CD4-positive, alpha-beta T cell treated with Interleukin-6 for 4 hours (primary cell): ENCODE data around the gene RGS3.

Experiments used
- DNase-seq: peaks from one replicate; pipeline ENCODE4 v3.0.0-alpha.2; 2020; ENCODE audit warnings: mixed read lengths

Gene RGS3

DNA sequence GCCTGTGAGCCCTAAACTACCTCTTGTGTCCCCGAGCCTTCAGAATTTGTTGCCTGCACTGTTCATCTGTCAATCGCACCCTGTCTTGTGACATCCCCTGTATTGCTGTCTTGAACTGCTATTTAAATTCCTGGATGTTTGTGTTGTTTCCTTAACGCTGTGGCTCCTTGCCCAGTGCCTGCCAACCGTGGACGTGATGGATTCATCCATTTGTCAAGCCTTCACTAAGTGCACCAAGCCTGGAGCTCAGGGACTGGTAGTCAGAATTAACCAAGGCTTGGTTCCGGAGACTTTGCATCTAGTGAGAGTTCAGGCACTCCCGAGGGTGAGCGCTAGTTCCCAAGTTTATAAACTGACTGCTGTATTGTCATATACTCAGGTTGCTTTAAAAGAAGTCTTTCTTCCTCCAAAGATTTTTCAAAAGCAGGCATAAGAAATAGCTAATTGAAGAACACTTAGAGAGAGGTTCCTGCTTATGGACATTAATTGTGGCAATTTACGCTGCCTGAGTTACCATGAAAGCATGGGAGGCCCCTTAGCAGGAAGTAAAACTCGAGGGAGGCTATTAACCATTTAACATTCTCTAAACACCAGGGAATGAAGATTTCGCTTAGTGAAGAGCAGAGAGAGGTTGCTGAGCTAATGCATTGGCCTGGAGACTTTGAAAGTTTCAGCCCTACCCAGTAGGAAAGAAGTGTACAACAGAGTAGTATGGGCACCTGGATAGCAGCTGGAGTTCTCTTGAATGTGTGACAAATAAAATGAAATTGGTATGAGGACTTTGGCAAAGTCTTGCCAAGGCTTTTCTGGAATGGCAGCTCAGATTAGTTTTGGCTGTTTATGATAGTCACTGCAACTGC lies 29.0 kb downstream of the RGS3 start:
- no peak for DNase-seq

- no peak for DNase-seq
Measured at GRCh38 chr9:113493203-113493520, 29.6 kb downstream of the RGS3 start.

- no peak for DNase-seq
Measured at GRCh38 chr9:113495526-113495925, 32.0 kb downstream of the RGS3 start.

GRCh38 chr9:113497051-113497450 lies 33.5 kb downstream of the RGS3 start:
- DNase-seq = no peak

DNA sequence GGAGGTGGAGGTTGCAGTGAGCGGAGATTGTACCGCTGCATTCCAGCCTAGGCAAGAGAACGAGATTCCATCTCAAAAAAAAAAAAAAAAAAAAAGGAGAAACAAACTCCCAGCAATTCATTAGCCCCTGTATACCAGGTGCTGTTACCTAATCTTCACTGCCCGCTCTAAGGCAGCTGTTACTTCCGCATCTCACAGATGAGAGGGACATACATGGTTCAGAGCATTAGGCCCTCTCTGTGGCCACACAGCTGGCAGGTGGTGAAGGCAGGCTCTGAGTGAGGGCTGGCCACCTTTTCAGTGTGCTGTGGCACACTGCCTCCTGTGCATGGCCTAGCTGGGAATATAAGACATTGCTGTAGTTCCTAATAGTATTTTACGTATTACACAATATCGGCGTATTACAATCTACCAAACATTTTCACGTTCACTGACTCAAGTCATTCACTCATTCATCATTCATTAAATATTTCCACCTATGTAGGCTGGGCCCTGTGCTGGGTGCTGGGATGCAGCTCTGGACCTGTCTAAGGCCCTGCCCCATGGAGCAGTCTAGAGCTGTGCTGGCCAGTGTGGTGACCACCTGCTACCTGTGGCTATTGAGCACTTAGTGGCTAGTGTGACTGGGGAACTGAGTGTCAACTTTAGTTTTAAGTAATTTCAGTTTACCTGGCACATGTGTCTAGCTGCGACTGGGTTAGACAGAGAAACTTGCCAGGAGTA lies 35.8 kb downstream of the RGS3 start:
- no peak for DNase-seq

DNA sequence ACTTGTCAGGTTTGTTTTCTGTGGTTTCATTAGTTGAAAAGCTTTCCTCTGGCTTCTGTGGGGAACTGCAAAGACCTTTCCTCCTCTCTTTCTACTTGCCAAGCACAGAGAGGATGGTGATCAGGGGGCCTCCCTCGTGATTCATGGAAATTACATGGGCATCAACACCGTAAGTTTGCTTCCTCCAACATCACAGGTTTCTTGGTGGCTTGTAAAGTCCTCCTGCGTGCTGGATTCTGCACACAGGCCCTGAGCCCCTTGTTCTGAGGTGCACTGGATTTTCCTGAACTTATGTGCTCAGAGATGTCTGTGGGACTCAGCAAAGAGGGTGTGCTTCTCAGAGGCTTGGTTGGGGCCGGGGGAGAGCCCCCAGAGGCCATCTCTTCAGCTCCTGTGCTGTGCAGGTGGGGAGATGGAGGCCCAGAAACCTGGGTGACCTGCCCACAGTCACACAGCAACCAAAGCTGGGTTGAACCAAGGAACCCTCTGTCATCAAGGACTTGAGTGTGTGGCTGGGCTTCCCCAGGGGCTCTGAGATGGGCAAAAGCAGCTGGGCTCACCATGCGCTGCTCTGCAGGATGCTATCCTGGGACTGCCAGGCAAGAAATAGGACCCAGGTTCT lies 36.5 kb downstream of the RGS3 start:
- DNase-seq = no peak

DNA sequence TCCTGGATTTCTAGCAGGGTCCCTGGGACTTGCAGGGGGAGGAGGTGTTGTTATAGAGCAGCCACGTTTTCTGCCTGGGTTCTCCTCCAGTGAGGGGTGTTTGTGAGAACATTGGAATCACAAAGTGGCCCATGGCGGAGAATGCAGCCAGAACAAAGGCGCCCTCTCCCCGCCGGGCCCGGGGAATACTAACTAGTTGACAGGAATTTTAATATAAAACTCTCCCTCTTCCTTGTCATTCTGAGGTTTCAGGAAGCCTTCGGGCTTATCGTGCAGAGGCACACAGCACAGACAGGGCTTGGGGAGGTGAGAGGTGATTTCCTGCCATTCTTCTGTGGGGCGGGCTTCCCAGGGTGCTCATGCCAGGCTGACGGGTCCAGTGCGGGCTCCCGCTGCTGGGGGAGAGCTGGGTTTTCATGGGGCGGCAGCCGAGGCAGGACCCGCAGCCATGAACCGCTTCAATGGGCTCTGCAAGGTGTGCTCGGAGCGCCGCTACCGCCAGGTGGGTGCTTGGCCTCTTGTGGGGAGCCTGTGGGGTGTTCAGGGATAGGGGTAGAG lies 37.7 kb downstream of the RGS3 start:
- no peak for DNase-seq

DNA sequence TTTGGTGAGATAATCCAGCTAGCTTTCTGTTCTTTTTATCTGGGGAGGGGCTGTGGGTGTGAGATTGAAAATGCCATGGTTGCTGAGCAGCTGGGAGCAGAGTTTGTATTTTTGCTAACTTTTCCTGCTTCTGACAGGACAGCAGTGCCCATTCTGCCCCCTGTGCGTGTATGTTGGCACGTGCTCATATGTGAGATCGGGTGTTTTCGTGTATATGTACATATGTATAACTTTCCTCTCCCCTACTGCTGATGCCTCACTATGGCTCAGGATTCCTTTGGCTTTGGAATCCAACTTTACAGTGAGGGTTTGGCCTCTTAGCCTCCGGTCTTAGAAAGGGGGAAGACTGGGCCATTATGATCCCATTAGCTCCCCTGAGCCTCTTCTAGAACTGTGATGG lies 38.3 kb downstream of the RGS3 start:
- no peak for DNase-seq

- DNase-seq = no peak
Measured at GRCh38 chr9:113502427-113503034, 39.0 kb downstream of the RGS3 start.

DNA sequence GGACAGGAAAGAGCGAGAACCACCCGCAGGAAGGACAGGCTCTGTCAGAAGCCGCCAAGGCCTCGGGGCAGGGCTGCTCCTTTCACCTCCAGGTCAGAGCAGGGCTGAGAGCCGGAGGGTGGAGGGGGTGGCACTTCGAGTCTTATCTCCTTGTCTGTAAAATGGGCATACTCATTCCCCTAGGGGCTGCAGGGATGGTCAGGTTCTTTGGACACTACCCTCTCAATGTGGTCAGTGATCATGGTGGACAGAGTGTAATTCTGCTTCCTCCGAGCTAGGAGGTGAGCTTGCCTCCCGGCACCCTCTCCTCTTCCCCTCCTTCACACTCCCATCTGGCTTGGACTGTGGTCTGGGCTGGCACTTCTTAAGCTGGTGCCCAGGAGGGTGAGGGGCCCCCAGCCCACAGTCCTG lies 39.6 kb downstream of the RGS3 start:
- no peak for DNase-seq

- DNase-seq = no peak
Measured at GRCh38 chr9:113503613-113504211, 40.2 kb downstream of the RGS3 start.

DNA sequence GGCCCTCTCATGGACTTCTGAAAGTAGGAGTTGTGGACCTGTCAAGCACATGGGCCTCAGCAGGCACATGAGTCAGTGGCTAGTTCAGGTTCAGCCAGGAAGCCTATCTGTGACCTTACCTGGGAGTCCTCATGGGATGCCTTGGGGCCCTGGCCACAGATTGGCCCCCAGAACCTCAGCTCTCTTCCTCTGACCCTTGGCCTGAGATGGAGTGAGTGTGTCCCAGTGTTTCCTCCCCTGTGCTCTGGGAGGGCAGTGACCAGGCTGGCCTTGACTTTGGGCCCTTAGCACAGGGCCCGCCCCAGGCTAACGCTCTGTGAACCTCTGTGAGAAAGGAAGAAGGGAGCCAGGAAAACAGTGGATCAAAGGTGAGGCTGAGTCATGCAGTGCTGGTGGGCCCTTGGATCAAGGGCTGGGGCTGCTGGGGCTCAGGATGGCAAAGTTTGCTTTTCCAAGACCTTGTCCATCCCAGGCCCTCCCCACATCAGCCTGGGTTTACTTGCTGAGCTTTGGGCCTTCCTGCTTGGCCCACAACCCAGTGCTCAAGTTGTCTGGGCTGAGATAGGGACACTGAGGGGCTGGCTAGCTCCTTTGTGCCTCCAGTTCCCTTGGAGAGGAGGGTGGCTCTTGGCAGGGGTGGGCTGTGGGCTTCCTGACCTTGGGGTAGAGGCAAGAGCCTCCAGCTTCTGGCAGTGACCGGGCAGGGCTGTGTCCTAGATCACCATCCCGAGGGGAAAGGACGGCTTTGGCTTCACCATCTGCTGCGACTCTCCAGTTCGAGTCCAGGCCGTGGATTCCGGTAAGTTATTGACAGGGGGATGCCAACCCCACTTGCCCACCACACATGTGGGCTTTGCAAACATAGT lies 41.4 kb downstream of the RGS3 start:
- DNase-seq = no peak

- DNase-seq = no peak
Measured at GRCh38 chr9:113506090-113506589, 42.6 kb downstream of the RGS3 start.

- no peak for DNase-seq
Measured at GRCh38 chr9:113507256-113507655, 43.7 kb downstream of the RGS3 start.

- no peak for DNase-seq
Measured at GRCh38 chr9:113508111-113508749, 44.7 kb downstream of the RGS3 start.

DNA sequence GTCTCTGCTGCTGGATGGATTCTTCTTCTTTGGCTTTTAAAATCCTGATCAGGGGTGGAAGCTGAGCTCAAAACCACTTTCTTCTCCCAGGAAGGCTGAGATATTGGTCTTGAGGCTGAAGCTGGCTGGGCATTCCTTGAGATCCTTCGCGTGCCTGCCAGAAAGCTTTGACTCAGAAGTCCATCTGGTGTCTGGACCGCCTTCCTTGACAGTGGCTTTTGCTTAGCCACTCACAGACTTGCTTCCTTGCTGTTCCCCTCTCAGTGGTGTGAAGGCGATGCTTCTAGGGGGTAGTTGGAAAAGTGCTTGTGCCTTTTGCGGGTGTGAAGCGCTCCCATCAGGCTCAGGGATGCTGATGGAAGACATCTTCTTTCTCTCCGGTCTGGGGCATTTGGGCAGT lies 45.9 kb downstream of the RGS3 start:
- DNase-seq = no peak

- DNase-seq = no peak
Measured at GRCh38 chr9:113511047-113511521, 47.6 kb downstream of the RGS3 start.

GRCh38 chr9:113511856-113512761 lies 48.6 kb downstream of the RGS3 start:
- peak; percentile 72 for DNase-seq

DNA sequence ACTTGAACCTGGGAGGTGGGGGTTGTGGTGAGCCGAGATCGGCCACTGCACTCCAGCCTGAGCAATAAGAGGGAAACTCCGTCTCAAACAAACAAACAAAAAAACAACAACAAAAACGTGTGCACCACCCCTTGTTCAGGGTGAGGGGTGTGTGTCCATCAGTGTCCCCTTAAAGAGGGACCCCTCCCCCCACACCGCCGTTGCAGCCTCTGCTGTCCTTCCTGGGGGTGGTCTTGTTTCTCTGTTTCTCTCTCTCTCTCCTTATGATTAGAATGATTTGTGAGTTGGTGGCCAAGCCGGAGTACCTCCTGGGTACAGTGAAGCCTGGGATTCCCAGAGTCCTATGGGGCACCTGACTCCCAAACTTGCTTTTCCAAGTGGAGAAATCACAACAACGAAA lies 49.6 kb downstream of the RGS3 start:
- DNase-seq = no peak

GRCh38 chr9:113513536-113513935 lies 50.0 kb downstream of the RGS3 start:
- peak; percentile 53 for DNase-seq
